H1 (cell line): Measurements from ENCODE around the gene GPC6. TPM values are rescaled to one million over a fixed set of nuclear protein-coding genes. Genes with fewer than 3 reads are reported as not detected.

Experiments used
- CTCF ChIA-PET: fragments of 300-600 bp; sonication (Branson Sonifier 250); formaldehyde crosslinking; loops from one replicate; lab custom pipeline; 2021; ENCODE audit not compliant: partially characterized antibody; lab: Charles Lee
- POLR2A ChIA-PET: fragments of 300-600 bp; sonication (Branson Sonifier 250); formaldehyde crosslinking; loops from one replicate; lab custom pipeline; 2021; ENCODE audit warnings: inconsistent platforms; ENCODE audit not compliant: partially characterized antibody; lab: Charles Lee
- DNase-seq, 2 experiments: peaks; one replicate each; pipeline versions ENCODE4 v3.0.0 to v3.0.0-alpha.2; 2010 to 2022; ENCODE audit warnings: low spot score in 2 of 2, low read depth in 1 of 2, mixed read lengths in 1 of 2
- FAIRE-seq: peaks from 2 replicates; lab custom pipeline; 2011; peaks lifted over from hg19 to GRCh38; lab: Jason Lieb, UNC
- H2AFZ ChIP-seq: 2 replicates; pipeline ENCODE4 v1.8.1; 2012; ENCODE audit warnings: low read length, inconsistent platforms
- H2AK5ac ChIP-seq: 2 replicates; pipeline ENCODE4 v1.6.1; 2013; ENCODE audit warnings: low read depth, low read length
- H2BK120ac ChIP-seq: replicated peaks from 2 replicates; pipeline ENCODE3; 2013; ENCODE audit warnings: low read depth, low read length, inconsistent platforms
- H2BK12ac ChIP-seq: 2 replicates; pipeline ENCODE4 v1.6.1; 2013; ENCODE audit warnings: low read depth, low read length
- H2BK15ac ChIP-seq: 2 replicates; pipeline ENCODE4 v1.6.1; 2013; ENCODE audit warnings: low read length
- H2BK20ac ChIP-seq: 2 replicates; pipeline ENCODE4 v1.6.1; 2013; ENCODE audit warnings: low read length
- H2BK5ac ChIP-seq: 2 replicates; pipeline ENCODE4 v1.6.1; 2013; ENCODE audit warnings: low read depth, low read length
- H3K14ac ChIP-seq: 2 replicates; pipeline ENCODE4 v1.6.1; 2013; ENCODE audit warnings: inconsistent platforms; ENCODE audit not compliant: insufficient read length
- H3K18ac ChIP-seq: 2 replicates; pipeline ENCODE4 v1.6.1; 2013; ENCODE audit warnings: low read length; ENCODE audit errors: extremely low read depth
- H3K23ac ChIP-seq: 2 replicates; pipeline ENCODE4 v1.6.1; 2013; ENCODE audit warnings: inconsistent platforms; ENCODE audit not compliant: insufficient read length
- H3K23me2 ChIP-seq: 2 replicates; pipeline ENCODE4 v1.6.1; 2013; ENCODE audit warnings: low read depth, low read length
- H3K27ac ChIP-seq: 2 replicates; pipeline ENCODE4 v1.6.1; 2011; ENCODE audit warnings: low read depth, low read length, inconsistent platforms
- H3K27me3 ChIP-seq, 4 experiments: replicated peaks in 1 of 4; 1 replicate in 1 of 4; 2 replicates in 3 of 4; pipeline versions ENCODE4 v1.6.1 to v1.8.1; 2011 to 2013; ENCODE audit warnings: low read length in 3 of 4, mild to moderate bottlenecking in 3 of 4, inconsistent platforms in 2 of 4, mixed read lengths in 2 of 4, moderate library complexity in 1 of 4; ENCODE audit not compliant: control insufficient read depth in 3 of 4, insufficient read depth in 3 of 4; ENCODE audit errors: extremely low read depth in 1 of 4
- H3K36me3 ChIP-seq, 4 experiments: 2 replicates each; pipeline versions ENCODE4 v1.6.1 to v1.8.1; 2011 to 2013; ENCODE audit warnings: mild to moderate bottlenecking in 4 of 4, low read length in 3 of 4, moderate library complexity in 2 of 4, control low read depth in 1 of 4, inconsistent platforms in 1 of 4; ENCODE audit not compliant: insufficient read depth in 4 of 4, control insufficient read depth in 2 of 4
- H3K4ac ChIP-seq: replicated peaks from 2 replicates; pipeline ENCODE3; 2013; ENCODE audit warnings: low read length, low read depth, mixed read lengths, inconsistent platforms; ENCODE audit not compliant: insufficient read length
- H3K4me1 ChIP-seq, 4 experiments: replicated peaks in 1 of 4; 1 replicate in 1 of 4; 2 replicates in 3 of 4; pipeline versions ENCODE4 v1.6.1 to v1.8.1; 2011 to 2013; ENCODE audit warnings: low read length in 3 of 4, inconsistent platforms in 2 of 4, mixed read lengths in 1 of 4; ENCODE audit not compliant: insufficient read depth in 4 of 4, control insufficient read depth in 3 of 4
- H3K4me2 ChIP-seq, 2 experiments: 2 replicates each; pipeline versions ENCODE4 v1.6.1 to v1.8.1; 2011 to 2013; ENCODE audit warnings: low read depth in 2 of 2, low read length in 2 of 2, control low read depth in 1 of 2, inconsistent platforms in 1 of 2, mild to moderate bottlenecking in 1 of 2; ENCODE audit not compliant: insufficient read depth in 1 of 2
- H3K4me3 ChIP-seq, 4 experiments: fragments of 200-600, 300-600 bp in 1 of 4; sonication (generic), shearing (Covaris generic), sonication (Bioruptor Twin) in 1 of 4; 2 replicates each; pipeline versions ENCODE4 v1.5.1 to v1.8.1; 2011 to 2016; ENCODE audit warnings: low read length in 4 of 4, low read depth in 3 of 4, control low read depth in 2 of 4, inconsistent platforms in 2 of 4, mild to moderate bottlenecking in 2 of 4, mixed read lengths in 1 of 4, moderate library complexity in 1 of 4; ENCODE audit not compliant: insufficient read depth in 2 of 4; ENCODE audit errors: extremely low read depth in 1 of 4
- H3K56ac ChIP-seq: replicated peaks from 2 replicates; pipeline ENCODE3; 2013; ENCODE audit warnings: low read depth, mild to moderate bottlenecking, mixed read lengths, low read length, inconsistent platforms; ENCODE audit not compliant: insufficient read length
- H3K79me1 ChIP-seq: 2 replicates; pipeline ENCODE4 v1.6.1; 2013; ENCODE audit warnings: low read depth, low read length, control low read depth
- H3K79me2 ChIP-seq, 2 experiments: 2 replicates each; pipeline versions ENCODE4 v1.6.1 to v1.8.1; 2012 to 2013; ENCODE audit warnings: low read length in 2 of 2, mild to moderate bottlenecking in 2 of 2, inconsistent platforms in 1 of 2; ENCODE audit not compliant: insufficient read depth in 2 of 2, control insufficient read depth in 1 of 2
- H3K9ac ChIP-seq, 4 experiments: replicated peaks in 1 of 4; 1 replicate in 1 of 4; 2 replicates in 3 of 4; pipeline versions ENCODE4 v1.6.1 to v1.8.1; 2011 to 2013; ENCODE audit warnings: low read depth in 3 of 4, low read length in 3 of 4, control low read depth in 2 of 4, mild to moderate bottlenecking in 2 of 4, moderate library complexity in 2 of 4, inconsistent platforms in 1 of 4; ENCODE audit errors: extremely low read depth in 1 of 4
- H3K9me3 ChIP-seq, 2 experiments: 2 replicates each; pipeline versions ENCODE4 v1.6.1 to v1.8.1; 2012 to 2013; ENCODE audit warnings: mild to moderate bottlenecking in 2 of 2, moderate library complexity in 2 of 2, control low read depth in 1 of 2, inconsistent platforms in 1 of 2, low read depth in 1 of 2, low read length in 1 of 2, mixed read lengths in 1 of 2; ENCODE audit not compliant: insufficient read depth in 2 of 2
- H4K20me1 ChIP-seq, 2 experiments: replicated peaks in 1 of 2; 2 replicates each; pipeline versions ENCODE3 to v1.8.1; 2011 to 2013; ENCODE audit warnings: inconsistent platforms in 2 of 2, low read length in 2 of 2, mild to moderate bottlenecking in 1 of 2; ENCODE audit not compliant: insufficient read depth in 2 of 2, control insufficient read depth in 1 of 2
- H4K5ac ChIP-seq: 2 replicates; pipeline ENCODE4 v1.6.1; 2013; ENCODE audit warnings: low read length, low read depth, mixed read lengths, inconsistent platforms; ENCODE audit not compliant: insufficient read length
- H4K8ac ChIP-seq: 2 replicates; pipeline ENCODE4 v1.8.0; 2013; ENCODE audit warnings: mild to moderate bottlenecking, moderate library complexity, low read length, inconsistent platforms; ENCODE audit not compliant: insufficient read depth; ENCODE audit errors: extremely low read depth
- H4K91ac ChIP-seq: replicated peaks from 2 replicates; pipeline ENCODE3; 2013; ENCODE audit warnings: low read length, mixed read lengths, inconsistent platforms; ENCODE audit not compliant: insufficient read length
- ASH2L ChIP-seq: fragments of 200-600, 300-600 bp; sonication (generic); IDR thresholded peaks from one replicate; pipeline ENCODE4 v1.7.1; 2017; ENCODE audit warnings: low read length
- CBX8 ChIP-seq: fragments of 300-800, 300-1000 bp; sonication (generic); IDR thresholded peaks from 2 replicates; pipeline ENCODE4 v1.7.1; 2016; ENCODE audit warnings: low read depth, low read length, borderline replicate concordance
- CTCF ChIP-seq, 3 experiments: IDR thresholded peaks; 1 replicate in 2 of 3; 2 replicates in 1 of 3; pipeline versions ENCODE4 v1.5.1 to v1.6.1; 2011; ENCODE audit warnings: low read length in 3 of 3, mild to moderate bottlenecking in 3 of 3, inconsistent platforms in 2 of 3, low read depth in 1 of 3, moderate library complexity in 1 of 3; ENCODE audit not compliant: insufficient read depth in 1 of 3; ENCODE audit errors: control extremely low read depth in 1 of 3
- E2F6 ChIP-seq: IDR thresholded peaks from 2 replicates; pipeline ENCODE4 v1.6.1; 2012; ENCODE audit warnings: inconsistent platforms
- GTF2F1 ChIP-seq: IDR thresholded peaks from 2 replicates; pipeline ENCODE4 v1.6.1; 2012; ENCODE audit warnings: low read depth, low read length, improper control_type of control experiment, borderline replicate concordance
- HDAC6 ChIP-seq: IDR thresholded peaks from one replicate; pipeline ENCODE4 v1.7.1; 2012; ENCODE audit warnings: low read depth, mild to moderate bottlenecking, inconsistent platforms, low read length, moderate library complexity
- JUN ChIP-seq: IDR thresholded peaks from 2 replicates; pipeline ENCODE4 v1.6.1; 2011; ENCODE audit warnings: low read depth, mild to moderate bottlenecking, improper control_type of control experiment, low read length
- KDM1A ChIP-seq: fragments of 200-600, 300-600 bp; sonication (generic); IDR thresholded peaks from 2 replicates; pipeline ENCODE4 v1.7.1; 2016; ENCODE audit warnings: mild to moderate bottlenecking, low read length, borderline replicate concordance
- MAX ChIP-seq: IDR thresholded peaks from 2 replicates; pipeline ENCODE4 v1.6.1; 2012; ENCODE audit warnings: inconsistent platforms
- PHF8 ChIP-seq: fragments of 200-600 bp; sonication (generic); conservative IDR thresholded peaks from 2 replicates; pipeline ENCODE4 v1.7.1; 2012; ENCODE audit warnings: low read depth, mild to moderate bottlenecking, inconsistent platforms, low read length, moderate library complexity
- SIRT6 ChIP-seq: IDR thresholded peaks from one replicate; pipeline ENCODE4 v1.7.1; 2012; ENCODE audit warnings: low read length, inconsistent platforms
- SP4 ChIP-seq: IDR thresholded peaks from 2 replicates; pipeline ENCODE4 v1.6.1; 2012; ENCODE audit warnings: low read length, inconsistent platforms
- TCF12 ChIP-seq: IDR thresholded peaks from 2 replicates; pipeline ENCODE4 v1.6.1; 2011; ENCODE audit warnings: low read depth, mild to moderate bottlenecking, low read length
- polyA plus RNA-seq, 7 experiments: library from polyadenylated mRNA; depleted of rRNA in 3 of 7; stranded (reverse) in 5 of 7; unstranded in 2 of 7; fragments of >200 nt in 5 of 7; fragments of 200-250 nt in 2 of 7; gene quantifications; 1 replicate in 5 of 7; 2 replicates in 1 of 7; 4 replicates in 1 of 7; pipeline versions ENCODE4 v1.2.1 to v1.2.3, GENCODE V29; 2011 to 2013; ENCODE audit warnings: missing spikeins in 2 of 7, mixed read lengths in 2 of 7
- total RNA-seq: library from RNA; stranded (reverse); fragmentation: NEBNext Ultra II Directional; extraction: Animal tissue kit (Norgen Biotek cat#: 25700); gene quantifications from 2 replicates; pipeline ENCODE4 v1.2.1, GENCODE V29; 2021

Gene GPC6
- total and polyA plus RNA-seq, 2 of the 8 experiments (the other 6 are each of a cell fraction or from before 2014, with no cell fraction given): 5.4 to 12.0 TPM

- H4K8ac ChIP-seq: no peak overlapping the region
- no peak overlapping the region for H2AK5ac ChIP-seq
- no peaks in the 10 kb centered on the region for H3K79me2 ChIP-seq
- FAIRE-seq: no peak
- no peaks in the 10 kb centered on the region for H3K9me3 ChIP-seq
- H3K4me3 ChIP-seq: no peak overlapping the region
- DNase-seq: no peak
- H3K27ac ChIP-seq: no peak overlapping the region
- H3K23ac ChIP-seq: no peak overlapping the region
- no peaks in the 10 kb centered on the region for H3K23me2 ChIP-seq
- H3K9ac ChIP-seq: no peak overlapping the region
- H3K14ac ChIP-seq: no peak overlapping the region
- no peak overlapping the region for H3K18ac ChIP-seq
- no peak overlapping the region for H2AFZ ChIP-seq
- no peaks in the 10 kb centered on the region for H4K20me1 ChIP-seq
- ChIA-PET CTCF (no interaction called here), POLR2A (no interaction called here)
- no peak overlapping the region for H4K91ac ChIP-seq
- H2BK20ac ChIP-seq: no peak overlapping the region
- H2BK120ac ChIP-seq: no peak overlapping the region
- H2BK12ac ChIP-seq: no peak overlapping the region
- no peaks in the 10 kb centered on the region for H3K36me3 ChIP-seq
- no peaks in the 10 kb centered on the region for H3K4me1 ChIP-seq
- H4K5ac ChIP-seq: no peak overlapping the region
- H3K79me1 ChIP-seq: no peaks in the 10 kb centered on the region
- no peaks in the 10 kb centered on the region for H3K27me3 ChIP-seq
- H3K4ac ChIP-seq: no peak overlapping the region
- no peak overlapping the region for H3K56ac ChIP-seq
- H2BK15ac ChIP-seq: no peak overlapping the region
- H2BK5ac ChIP-seq: no peak overlapping the region
- no peak overlapping the region for H3K4me2 ChIP-seq
- TF ChIP-seq MAX (no peak), SP4 (no peak), PHF8 (no peak), E2F6 (no peak), TCF12 (no peak), SIRT6 (no peak), KDM1A (no peak), ASH2L (no peak), CBX8 (no peak), HDAC6 (no peak), CTCF (IDR thresholded peaks at IDR 0.05; ENCODE audit: control extremely low read depth in 1 of 3, insufficient read depth in 1 of 3, low read depth in 1 of 3, low read length in 3 of 3) (no peak), GTF2F1 (no peak), JUN (no peak)
These were observed 233.4 kb downstream of the GPC6 start for GRCh38 chr13:93460005-93460404.
